DMS79 treated with DMSO at 0.1 percent for 48 hours (cell line): ENCODE measurements around the gene ZNF836.
A peak's percentile ranks its signal among the peaks of the same experiment; 100 is the strongest.

ENCODE experiments used
- DNase-seq: peaks from one replicate; lab custom pipeline; 2025; lab: John Stamatoyannopoulos, UW

ZNF836 gene

GRCh38 chr19:52188822-52189734 is 17.7 kb upstream of the ZNF836 start:
- no peak for DNase-seq

GRCh38 chr19:52187407-52187806 is 16.0 kb upstream of the ZNF836 start:
- DNase-seq = no peak

GRCh38 chr19:52176574-52176973 is 5.2 kb upstream of the ZNF836 start:
- DNase-seq = no peak

GRCh38 chr19:52172347-52172746 is 926 bp upstream of the ZNF836 start:
- DNase-seq = no peak

GRCh38 chr19:52170863-52171320 is 529 bp downstream of the ZNF836 start:
- no peak for DNase-seq

GRCh38 chr19:52170304-52170703 is 1.1 kb downstream of the ZNF836 start:
- peak; percentile 10 for DNase-seq

GRCh38 chr19:52155596-52156359 is 15.6 kb downstream of the ZNF836 start:
- DNase-seq = no peak

GRCh38 chr19:52148256-52148655 is 23.2 kb downstream of the ZNF836 start:
- DNase-seq = no peak

GRCh38 chr19:52142001-52142595 is 29.3 kb downstream of the ZNF836 start:
- DNase-seq = no peak

GRCh38 chr19:52141203-52141602 is 30.2 kb downstream of the ZNF836 start:
- no peak for DNase-seq

GRCh38 chr19:52140032-52140710 is 31.2 kb downstream of the ZNF836 start:
- peak; percentile 89 for DNase-seq

- DNase-seq = peak; percentile 86
Measured at GRCh38 chr19:52139252-52140031, 32.0 kb downstream of the ZNF836 start, which contains the start of gene ZNF616. TSS of gene ZNF616 (minus strand) at chr19:52139938. CDS start at chr19:52130512, 9,426 bp downstream.

GRCh38 chr19:52138983-52139251 is 32.5 kb downstream of the ZNF836 start:
- no peak for DNase-seq

GRCh38 chr19:52138278-52138982 is 33.0 kb downstream of the ZNF836 start:
- DNase-seq = peak; percentile 70

GRCh38 chr19:52120286-52120685 is 51.1 kb downstream of the ZNF836 start:
- DNase-seq = no peak

- DNase-seq = no peak
Measured at GRCh38 chr19:52115526-52116053, 55.8 kb downstream of the ZNF836 start.

GRCh38 chr19:52114691-52115090 is 56.7 kb downstream of the ZNF836 start:
- no peak for DNase-seq

- DNase-seq = no peak
Measured at GRCh38 chr19:52112624-52113023, 58.8 kb downstream of the ZNF836 start.

GRCh38 chr19:52110780-52111179 is 60.6 kb downstream of the ZNF836 start:
- DNase-seq = no peak
